ENCODE measurements around the gene ABCG1.

Gene ABCG1

GRCh38 chr21:42214081-42214750, 4.7 kb upstream of the ABCG1 start:
- DNase-seq, result no peak

- no peak for DNase-seq
These were observed 4.0 kb upstream of the ABCG1 start for GRCh38 chr21:42214921-42215320.

GRCh38 chr21:42215942-42216725, 2.8 kb upstream of the ABCG1 start:
- DNase-seq, result no peak

DNA sequence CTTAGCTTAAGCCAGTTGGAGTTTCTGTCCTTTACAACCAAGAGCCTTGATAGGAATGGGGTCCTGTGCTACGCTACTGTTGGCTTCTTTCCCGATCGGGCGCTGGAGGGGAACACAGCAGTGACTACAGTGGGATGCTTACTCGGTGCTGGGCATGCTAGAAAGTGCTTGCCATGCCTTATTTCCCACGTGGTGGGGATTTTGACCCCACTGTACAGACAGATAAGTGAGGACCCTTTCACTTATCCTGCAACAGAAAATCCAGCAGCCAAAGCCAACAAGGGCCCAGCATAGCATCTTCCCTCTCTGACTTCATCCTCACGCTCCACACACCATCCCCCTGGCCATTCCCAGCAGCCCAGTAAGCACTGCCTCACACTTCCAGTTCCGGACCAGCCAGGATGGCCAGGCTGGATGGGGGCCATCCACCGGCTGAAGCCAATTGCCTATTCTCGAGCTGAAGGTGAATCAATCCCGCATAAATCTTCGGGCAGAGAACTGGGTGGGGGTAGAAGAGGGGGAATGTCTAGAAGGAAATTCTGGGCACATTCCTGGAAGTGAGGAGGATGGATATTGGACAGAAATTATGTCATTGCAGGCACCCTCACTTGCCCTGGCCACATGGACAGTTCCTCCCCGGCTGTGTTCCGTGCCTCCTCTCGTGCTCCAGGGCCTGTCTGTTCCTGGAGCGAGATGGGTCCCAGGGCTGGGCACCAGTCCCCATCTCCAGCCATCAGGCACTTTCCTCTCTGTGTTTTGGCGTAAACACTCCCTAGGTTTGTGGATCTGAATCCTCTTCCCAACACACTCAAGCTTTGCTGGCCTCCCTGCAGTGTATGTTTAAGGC, 2.0 kb upstream of the ABCG1 start:
- DNase-seq, result no peak

GRCh38 chr21:42219606-42220137, 732 bp downstream of the ABCG1 start:
- peak in 14 of 56 donors; percentile 42 to 72 (median 60) for DNase-seq

GRCh38 chr21:42220138-42220701, 1.3 kb downstream of the ABCG1 start:
- DNase-seq, result peak in 45 of 56 donors; percentile 26 to 87 (median 62)

DNA sequence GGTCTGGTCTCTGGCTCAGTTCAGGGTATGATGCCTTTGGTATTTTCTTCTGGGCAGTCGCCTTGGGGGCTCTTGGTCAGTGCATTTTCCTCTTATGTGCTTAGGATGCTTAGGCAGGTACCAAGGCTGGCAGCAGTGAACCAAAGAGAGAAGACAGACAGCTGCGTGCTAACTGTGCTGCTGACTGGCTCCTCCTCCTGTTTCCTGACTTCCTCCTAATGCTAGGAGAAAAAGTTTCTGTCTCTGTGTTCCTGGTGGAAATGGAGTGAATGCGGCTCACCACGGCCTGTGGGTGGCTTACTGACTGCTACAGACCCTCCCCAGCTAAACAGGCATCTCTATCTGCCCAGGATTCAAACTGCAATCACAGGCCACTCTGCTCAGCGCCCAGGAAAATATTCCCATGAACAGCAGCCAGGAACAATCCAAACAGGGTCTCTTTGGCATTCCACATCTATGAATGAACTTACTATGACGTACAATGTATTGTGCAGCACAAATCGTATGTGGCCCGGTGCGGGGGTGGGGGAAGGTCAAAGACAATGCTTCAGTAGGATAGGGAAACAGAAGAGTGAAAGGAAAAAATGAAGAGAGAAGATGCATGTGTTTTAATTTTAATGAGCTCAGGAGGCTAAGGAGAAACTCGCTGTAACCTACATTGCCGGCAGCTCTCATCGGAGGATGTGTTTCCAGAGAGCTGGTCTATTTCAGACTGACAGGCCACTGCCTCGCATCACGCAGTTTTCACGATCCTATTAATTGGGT, 2.8 kb downstream of the ABCG1 start:
- peak in 18 of 56 donors; percentile 14 to 70 (median 45) for DNase-seq

GRCh38 chr21:42222386-42222785, 3.4 kb downstream of the ABCG1 start:
- no peak for DNase-seq

DNA sequence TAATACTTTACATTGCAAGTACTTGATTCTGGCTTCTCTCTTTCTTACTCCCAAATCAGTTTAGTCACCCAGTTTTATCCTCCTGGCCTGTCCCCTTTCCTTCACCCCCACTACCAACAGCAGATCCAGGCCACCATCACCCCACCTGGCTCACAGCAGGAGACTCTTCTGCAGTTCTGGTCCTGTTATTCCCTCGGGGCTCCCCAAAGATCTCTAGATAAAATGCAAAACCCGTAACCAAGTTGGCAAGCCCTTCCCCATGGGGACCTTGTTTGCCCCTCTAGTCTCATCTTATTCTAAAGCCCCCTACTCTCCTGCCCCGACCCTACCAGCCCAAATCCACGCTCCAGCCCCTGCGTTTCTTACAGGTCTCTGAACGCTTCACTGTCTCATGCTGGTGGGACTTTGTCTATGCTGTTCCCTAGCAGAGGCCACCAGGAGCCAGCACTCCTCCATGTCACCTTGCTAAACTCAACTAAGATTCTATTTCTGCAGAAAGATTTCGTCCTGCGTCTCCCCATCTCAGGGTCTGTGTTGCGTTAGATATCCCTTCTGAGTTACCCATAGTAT, 4.0 kb downstream of the ABCG1 start:
- DNase-seq, result no peak

- DNase-seq, result no peak
These were observed 5.1 kb downstream of the ABCG1 start for GRCh38 chr21:42223826-42224575.

GRCh38 chr21:42225042-42225441, 6.1 kb downstream of the ABCG1 start:
- no peak for DNase-seq

DNA sequence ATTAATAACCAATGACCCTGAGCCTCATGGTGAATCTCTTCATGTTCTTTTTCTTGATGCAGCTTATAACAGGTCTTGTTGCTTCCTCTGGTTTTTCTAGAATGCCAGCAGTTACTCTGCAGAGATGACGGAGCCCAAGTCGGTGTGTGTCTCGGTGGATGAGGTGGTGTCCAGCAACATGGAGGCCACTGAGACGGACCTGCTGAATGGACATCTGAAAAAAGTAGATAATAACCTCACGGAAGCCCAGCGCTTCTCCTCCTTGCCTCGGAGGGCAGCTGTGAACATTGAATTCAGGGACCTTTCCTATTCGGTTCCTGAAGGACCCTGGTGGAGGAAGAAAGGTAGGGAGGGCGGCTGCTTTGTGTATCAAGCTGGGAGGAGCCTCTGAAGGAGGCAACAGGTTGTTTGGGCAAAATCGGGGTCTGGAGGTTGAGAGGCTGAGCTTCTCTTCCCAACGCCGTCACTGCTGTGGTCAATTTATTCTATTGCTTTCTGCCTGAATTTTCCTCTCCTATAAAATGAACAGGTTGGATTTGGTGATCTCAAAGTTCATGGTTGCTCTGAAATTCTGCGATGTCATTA, 6.7 kb downstream of the ABCG1 start:
- DNase-seq, result no peak

GRCh38 chr21:42226626-42227025, 7.7 kb downstream of the ABCG1 start:
- DNase-seq, result no peak

DNA sequence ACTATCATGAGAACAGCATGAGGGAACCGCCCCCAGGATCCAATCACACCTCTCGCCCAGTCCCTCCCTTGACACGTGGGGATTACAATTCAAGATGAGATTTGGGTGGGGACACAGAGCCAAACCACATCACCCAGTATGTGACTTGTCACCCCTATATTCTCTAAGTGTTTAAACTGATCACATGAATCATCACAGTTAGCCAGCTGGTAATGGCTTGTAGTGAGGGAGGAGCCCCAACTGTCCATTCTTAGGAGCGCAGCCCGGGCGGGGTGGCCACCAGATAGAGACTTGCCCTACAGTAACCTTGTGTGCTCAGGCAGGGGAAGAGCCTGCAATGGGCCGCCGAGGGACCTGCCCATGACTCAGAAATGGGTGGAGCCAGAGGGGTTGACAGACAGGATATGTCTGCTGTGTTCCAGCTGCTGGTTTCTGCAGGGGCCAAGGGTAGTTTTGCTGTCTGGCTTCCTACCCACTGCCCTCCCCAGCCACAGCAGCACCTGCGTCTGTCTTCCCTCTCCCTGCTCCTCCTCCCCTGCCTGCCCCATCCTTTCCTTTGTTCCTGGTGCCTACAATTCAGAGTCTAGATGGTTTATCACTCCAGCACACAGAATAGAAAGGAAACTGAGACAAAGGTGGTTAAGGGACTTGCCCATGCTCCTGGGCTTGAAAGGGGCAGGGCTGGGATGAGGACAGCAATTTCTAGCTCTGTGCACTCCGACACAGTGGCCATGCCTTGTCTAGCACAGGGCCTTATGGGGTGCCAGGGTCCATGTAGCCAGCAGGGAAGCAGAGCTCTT, 9.2 kb downstream of the ABCG1 start:
- peak in 41 of 56 donors; percentile 26 to 89 (median 69) for DNase-seq

- DNase-seq, result no peak
These were observed 9.8 kb downstream of the ABCG1 start for GRCh38 chr21:42228709-42229220.

- no peak for DNase-seq
These were observed 10.7 kb downstream of the ABCG1 start for GRCh38 chr21:42229676-42230075.

DNA sequence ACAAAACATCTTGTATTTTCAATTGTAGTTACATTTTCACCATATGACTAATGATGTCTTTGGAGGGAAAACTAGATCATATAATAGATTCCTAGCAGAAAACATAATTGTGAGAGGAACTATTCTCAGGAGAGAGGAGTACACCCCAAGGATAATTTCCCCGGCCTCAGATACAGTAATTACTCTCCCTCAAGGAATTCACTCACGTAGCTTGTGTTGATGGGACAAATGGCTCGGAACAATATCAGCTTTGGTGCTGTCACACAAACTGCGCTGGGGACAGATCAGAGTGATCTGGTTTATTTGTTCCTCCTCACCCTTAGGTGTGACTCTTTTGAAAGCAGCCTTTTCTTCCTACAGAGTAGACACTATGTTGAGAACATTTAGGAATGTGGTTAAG, 11.2 kb downstream of the ABCG1 start:
- DNase-seq, result no peak

DNA sequence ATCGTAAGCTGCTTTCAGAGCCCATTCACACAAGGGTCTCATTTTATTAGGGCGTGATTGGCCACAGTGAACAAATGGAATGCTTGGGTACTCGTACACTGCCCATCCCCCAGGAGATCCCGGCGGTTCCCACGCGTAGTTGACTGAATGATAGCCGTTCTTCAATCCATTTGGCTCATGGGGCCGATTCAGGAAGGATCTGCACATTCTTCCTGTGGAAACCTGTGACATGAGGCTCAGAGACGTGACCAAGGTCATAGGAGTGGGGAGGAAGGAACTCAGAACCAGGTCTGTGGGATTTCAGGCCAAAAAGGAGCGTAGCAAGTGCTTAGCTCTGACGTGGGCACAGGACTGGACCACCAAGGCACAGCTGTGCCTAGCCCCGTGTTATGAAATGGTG, 11.7 kb downstream of the ABCG1 start:
- no peak for DNase-seq

Measured in amygdala (tissue), 56 donors.